Measurements from ENCODE around the gene FBXL13.

Gene FBXL13

DNA sequence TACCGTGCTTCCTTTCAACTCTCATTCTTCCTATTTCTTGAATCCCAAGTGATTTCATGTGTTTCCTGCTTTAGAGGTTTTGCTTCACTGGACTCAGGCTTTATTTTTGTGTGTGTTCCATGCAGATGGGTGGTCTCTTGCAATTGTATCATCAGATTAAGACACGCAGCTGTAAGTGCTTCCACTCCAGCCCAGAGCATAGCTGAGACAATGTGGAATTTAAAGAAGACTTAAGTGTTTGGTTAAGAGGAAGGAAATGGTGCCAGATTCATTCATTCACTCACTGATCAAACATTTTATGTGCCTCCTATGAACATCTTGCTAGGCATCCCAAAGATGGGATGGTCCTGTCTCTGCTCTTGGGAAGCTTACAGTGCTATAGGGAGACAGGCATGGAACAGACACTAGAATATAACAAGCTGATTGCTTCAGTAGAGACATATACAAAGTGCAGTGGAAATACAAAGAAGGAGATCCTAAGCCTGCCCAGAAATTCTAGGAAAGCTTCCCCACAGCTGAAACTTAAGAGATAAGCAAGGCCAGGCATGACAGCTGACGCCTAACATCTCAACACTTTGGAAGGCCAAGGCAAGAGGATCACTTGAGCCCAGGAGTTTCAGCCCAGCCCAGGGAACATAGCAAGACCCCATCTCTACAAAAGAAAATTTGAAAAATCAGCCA lies 207.9 kb downstream of the FBXL13 start:
- Histone ChIP-seq H3K4me3 (ENCODE audit: low read depth, low read length) (no peak overlapping the region), H4K8ac (ENCODE audit: low read depth, low read length) (no peak overlapping the region), H2AK5ac (ENCODE audit: low read length) (no peak overlapping the region), H2BK5ac (ENCODE audit: low read depth, low read length, poor library complexity) (no peak overlapping the region), H3K79me2 (ENCODE audit: control insufficient read depth, insufficient read depth, low read length, poor library complexity) (no peaks in the 10 kb centered on the region), H2AFZ (ENCODE audit: insufficient read depth, low read length, poor library complexity) (no peak overlapping the region), H4K12ac (ENCODE audit: low read depth, low read length) (no peak overlapping the region), H3K4ac (ENCODE audit: low read depth, low read length) (no peak overlapping the region), H3K27me3 (ENCODE audit: insufficient read depth, low read length) (no peaks in the 10 kb centered on the region), H3K4me2 (ENCODE audit: low read length) (no peak overlapping the region), H3K4me1 (ENCODE audit: control insufficient read depth in 1 of 2, insufficient read depth in 2 of 2, low read length in 2 of 2) (no peaks in the 10 kb centered on the region), H3K9me3 (ENCODE audit: insufficient read depth, low read depth, low read length) (no peaks in the 10 kb centered on the region), H3K79me1 (ENCODE audit: low read length) (no peaks in the 10 kb centered on the region), H3K36me3 (ENCODE audit: control insufficient read depth in 1 of 2, insufficient read depth in 2 of 2, low read length in 2 of 2) (no peaks in the 10 kb centered on the region), H3K27ac (ENCODE audit: low read depth, low read length) (no peak overlapping the region), H3K18ac (ENCODE audit: low read length) (no peak overlapping the region), H2BK12ac (ENCODE audit: low read length) (no peak overlapping the region), H3K14ac (ENCODE audit: low read length) (no peak overlapping the region), H3K23ac (ENCODE audit: low read length) (no peak overlapping the region), H3K9ac (ENCODE audit: low read length) (no peak overlapping the region), H2BK120ac (ENCODE audit: insufficient read depth, low read length, poor library complexity) (no peak overlapping the region), H4K91ac (ENCODE audit: low read depth, low read length) (no peak overlapping the region)
- WGBS (ENCODE audit: extremely low coverage, insufficient coverage, insufficient read length), result no CpG with 5 or more reads among the region's 3 CpGs
- DNase-seq, result no peak

DNA sequence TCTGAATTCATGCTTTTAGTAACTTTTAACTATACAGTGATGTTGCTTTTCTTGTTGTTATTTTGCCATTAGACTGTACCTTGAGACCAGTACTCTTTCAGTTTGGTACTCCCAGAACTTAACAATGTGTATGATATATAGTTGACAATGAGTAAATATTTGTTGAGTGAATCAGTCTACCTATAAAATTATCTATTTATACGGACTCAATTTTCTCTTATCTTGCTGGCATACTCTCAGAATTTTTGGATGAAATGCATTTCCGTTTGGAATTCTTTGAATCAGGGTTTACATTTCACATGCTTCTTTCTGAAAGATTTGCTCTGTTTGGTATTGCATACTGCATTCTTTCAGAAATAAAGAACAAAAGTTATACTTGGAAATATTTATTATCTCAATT lies 209.6 kb downstream of the FBXL13 start:
- Histone ChIP-seq H4K12ac (ENCODE audit: low read depth, low read length) (no peak overlapping the region), H2BK12ac (ENCODE audit: low read length) (no peak overlapping the region), H3K4me3 (ENCODE audit: low read depth, low read length) (no peak overlapping the region), H3K79me2 (ENCODE audit: control insufficient read depth, insufficient read depth, low read length, poor library complexity) (no peaks in the 10 kb centered on the region), H3K9ac (ENCODE audit: low read length) (no peak overlapping the region), H2AK5ac (ENCODE audit: low read length) (no peak overlapping the region), H3K27me3 (ENCODE audit: insufficient read depth, low read length) (no peaks in the 10 kb centered on the region), H3K79me1 (ENCODE audit: low read length) (no peaks in the 10 kb centered on the region), H3K4me2 (ENCODE audit: low read length) (no peak overlapping the region), H2BK5ac (ENCODE audit: low read depth, low read length, poor library complexity) (no peak overlapping the region), H3K4me1 (ENCODE audit: control insufficient read depth in 1 of 2, insufficient read depth in 2 of 2, low read length in 2 of 2) (peaks cover 0 to 2% of the 10 kb centered on the region in 2 experiments), H4K8ac (ENCODE audit: low read depth, low read length) (no peak overlapping the region), H3K9me3 (ENCODE audit: insufficient read depth, low read depth, low read length) (no peaks in the 10 kb centered on the region), H3K36me3 (ENCODE audit: control insufficient read depth in 1 of 2, insufficient read depth in 2 of 2, low read length in 2 of 2) (no peaks in the 10 kb centered on the region), H2AFZ (ENCODE audit: insufficient read depth, low read length, poor library complexity) (no peak overlapping the region), H3K27ac (ENCODE audit: low read depth, low read length) (no peak overlapping the region), H3K23ac (ENCODE audit: low read length) (no peak overlapping the region), H3K4ac (ENCODE audit: low read depth, low read length) (no peak overlapping the region), H3K18ac (ENCODE audit: low read length) (no peak overlapping the region), H4K91ac (ENCODE audit: low read depth, low read length) (no peak overlapping the region), H3K14ac (ENCODE audit: low read length) (no peak overlapping the region), H2BK120ac (ENCODE audit: insufficient read depth, low read length, poor library complexity) (no peak overlapping the region)
- WGBS (ENCODE audit: extremely low coverage, insufficient coverage, insufficient read length), result no CpG with 5 or more reads among the region's 2 CpGs
- no peak for DNase-seq

DNA sequence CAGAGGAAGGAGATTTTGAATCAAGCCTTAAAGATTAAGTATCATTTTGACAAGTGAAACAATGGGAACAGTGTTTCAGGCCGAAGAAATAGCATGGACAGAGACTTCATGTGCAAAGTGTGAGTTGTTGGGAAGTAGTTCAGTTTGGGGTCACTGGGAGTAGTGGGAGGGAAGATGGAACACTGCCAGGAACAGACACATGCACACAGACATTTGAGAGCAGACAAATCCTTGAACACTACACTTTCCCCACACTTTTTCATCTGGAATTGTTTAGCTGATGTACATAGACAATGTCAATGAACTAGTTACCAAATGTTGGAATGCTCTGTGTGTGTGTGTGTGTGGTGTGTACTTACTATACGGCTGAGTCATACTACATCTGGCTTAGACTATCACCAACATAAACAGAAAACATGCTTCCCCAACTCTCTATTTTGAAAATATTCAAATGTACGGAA lies 214.2 kb downstream of the FBXL13 start:
- DNase-seq, result no peak
- Histone ChIP-seq H4K12ac (ENCODE audit: low read depth, low read length) (no peak overlapping the region), H3K4me2 (ENCODE audit: low read length) (no peak overlapping the region), H3K79me1 (ENCODE audit: low read length) (no peaks in the 10 kb centered on the region), H3K27ac (ENCODE audit: low read depth, low read length) (no peak overlapping the region), H3K9me3 (ENCODE audit: insufficient read depth, low read depth, low read length) (no peaks in the 10 kb centered on the region), H2BK120ac (ENCODE audit: insufficient read depth, low read length, poor library complexity) (no peak overlapping the region), H3K4ac (ENCODE audit: low read depth, low read length) (no peak overlapping the region), H3K9ac (ENCODE audit: low read length) (no peak overlapping the region), H2BK12ac (ENCODE audit: low read length) (no peak overlapping the region), H3K18ac (ENCODE audit: low read length) (no peak overlapping the region), H3K36me3 (ENCODE audit: control insufficient read depth in 1 of 2, insufficient read depth in 2 of 2, low read length in 2 of 2) (no peaks in the 10 kb centered on the region), H3K23ac (ENCODE audit: low read length) (no peak overlapping the region), H4K8ac (ENCODE audit: low read depth, low read length) (no peak overlapping the region), H2AK5ac (ENCODE audit: low read length) (no peak overlapping the region), H3K4me3 (ENCODE audit: low read depth, low read length) (no peak overlapping the region), H2BK5ac (ENCODE audit: low read depth, low read length, poor library complexity) (no peak overlapping the region), H3K14ac (ENCODE audit: low read length) (no peak overlapping the region), H4K91ac (ENCODE audit: low read depth, low read length) (no peak overlapping the region), H3K27me3 (ENCODE audit: insufficient read depth, low read length) (no peaks in the 10 kb centered on the region), H3K79me2 (ENCODE audit: control insufficient read depth, insufficient read depth, low read length, poor library complexity) (no peaks in the 10 kb centered on the region), H2AFZ (ENCODE audit: insufficient read depth, low read length, poor library complexity) (no peak overlapping the region), H3K4me1 (ENCODE audit: control insufficient read depth in 1 of 2, insufficient read depth in 2 of 2, low read length in 2 of 2) (peaks cover 0 to 2% of the 10 kb centered on the region in 2 experiments)
- WGBS (ENCODE audit: extremely low coverage, insufficient coverage, insufficient read length), result no CpG with 5 or more reads among the region's 3 CpGs

DNA sequence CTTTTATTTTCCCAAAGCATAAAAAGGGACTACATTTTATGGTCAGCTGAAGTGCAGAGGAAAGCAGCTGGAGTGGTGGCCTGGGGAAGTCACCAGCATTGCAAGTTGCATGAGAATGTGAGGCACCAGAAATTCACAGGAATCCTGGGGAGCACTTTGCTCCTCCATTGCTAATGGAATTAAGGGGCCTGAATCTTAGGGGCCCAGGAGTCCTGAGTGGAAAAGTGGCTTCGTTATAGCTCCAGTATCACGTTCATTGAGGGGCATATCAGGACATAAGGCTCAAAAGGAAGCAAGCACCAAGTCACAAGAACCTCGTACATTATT lies 214.8 kb downstream of the FBXL13 start:
- no CpG with 5 or more reads among the region's 3 CpGs for WGBS (ENCODE audit: extremely low coverage, insufficient coverage, insufficient read length)
- Histone ChIP-seq H2AK5ac (ENCODE audit: low read length) (no peak overlapping the region), H2AFZ (ENCODE audit: insufficient read depth, low read length, poor library complexity) (no peak overlapping the region), H3K79me2 (ENCODE audit: control insufficient read depth, insufficient read depth, low read length, poor library complexity) (no peaks in the 10 kb centered on the region), H2BK5ac (ENCODE audit: low read depth, low read length, poor library complexity) (no peak overlapping the region), H3K4me1 (ENCODE audit: control insufficient read depth in 1 of 2, insufficient read depth in 2 of 2, low read length in 2 of 2) (peaks cover 0 to 2% of the 10 kb centered on the region in 2 experiments), H3K18ac (ENCODE audit: low read length) (no peak overlapping the region), H3K14ac (ENCODE audit: low read length) (no peak overlapping the region), H3K23ac (ENCODE audit: low read length) (no peak overlapping the region), H3K4me2 (ENCODE audit: low read length) (no peak overlapping the region), H3K27ac (ENCODE audit: low read depth, low read length) (no peak overlapping the region), H3K4ac (ENCODE audit: low read depth, low read length) (no peak overlapping the region), H3K36me3 (ENCODE audit: control insufficient read depth in 1 of 2, insufficient read depth in 2 of 2, low read length in 2 of 2) (no peaks in the 10 kb centered on the region), H4K8ac (ENCODE audit: low read depth, low read length) (no peak overlapping the region), H3K79me1 (ENCODE audit: low read length) (no peaks in the 10 kb centered on the region), H3K9me3 (ENCODE audit: insufficient read depth, low read depth, low read length) (no peaks in the 10 kb centered on the region), H3K9ac (ENCODE audit: low read length) (no peak overlapping the region), H3K4me3 (ENCODE audit: low read depth, low read length) (no peak overlapping the region), H2BK120ac (ENCODE audit: insufficient read depth, low read length, poor library complexity) (no peak overlapping the region), H4K12ac (ENCODE audit: low read depth, low read length) (no peak overlapping the region), H4K91ac (ENCODE audit: low read depth, low read length) (no peak overlapping the region), H3K27me3 (ENCODE audit: insufficient read depth, low read length) (no peaks in the 10 kb centered on the region), H2BK12ac (ENCODE audit: low read length) (no peak overlapping the region)
- DNase-seq, result no peak
